SIG-M5 (cell line): ENCODE measurements around the gene LSM4.

Source experiments
- DNase-seq: peaks from one replicate; lab custom pipeline; 2025; lab: John Stamatoyannopoulos, UW

Gene LSM4

DNA sequence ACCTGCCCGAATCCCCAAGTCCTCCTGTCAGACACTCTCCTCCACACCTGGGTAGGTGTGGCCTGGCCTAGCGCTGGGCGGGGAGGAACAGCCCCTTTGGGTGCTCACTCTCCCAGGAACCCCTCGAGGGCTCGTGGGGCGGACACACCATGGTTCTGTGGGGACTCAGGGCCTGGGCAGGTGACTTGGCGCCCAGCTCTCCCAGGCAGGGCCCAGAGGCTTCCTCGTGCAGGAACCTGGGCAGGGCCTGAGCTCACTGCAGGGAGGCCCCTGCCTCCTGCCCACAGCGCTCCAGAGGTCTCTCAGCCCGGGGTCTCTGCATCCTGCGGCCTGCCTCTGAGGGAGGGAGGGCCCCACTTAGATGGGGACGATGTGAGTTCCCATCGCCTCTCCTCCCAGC lies 11.9 kb downstream of the LSM4 start:
- DNase-seq = no peak

DNA sequence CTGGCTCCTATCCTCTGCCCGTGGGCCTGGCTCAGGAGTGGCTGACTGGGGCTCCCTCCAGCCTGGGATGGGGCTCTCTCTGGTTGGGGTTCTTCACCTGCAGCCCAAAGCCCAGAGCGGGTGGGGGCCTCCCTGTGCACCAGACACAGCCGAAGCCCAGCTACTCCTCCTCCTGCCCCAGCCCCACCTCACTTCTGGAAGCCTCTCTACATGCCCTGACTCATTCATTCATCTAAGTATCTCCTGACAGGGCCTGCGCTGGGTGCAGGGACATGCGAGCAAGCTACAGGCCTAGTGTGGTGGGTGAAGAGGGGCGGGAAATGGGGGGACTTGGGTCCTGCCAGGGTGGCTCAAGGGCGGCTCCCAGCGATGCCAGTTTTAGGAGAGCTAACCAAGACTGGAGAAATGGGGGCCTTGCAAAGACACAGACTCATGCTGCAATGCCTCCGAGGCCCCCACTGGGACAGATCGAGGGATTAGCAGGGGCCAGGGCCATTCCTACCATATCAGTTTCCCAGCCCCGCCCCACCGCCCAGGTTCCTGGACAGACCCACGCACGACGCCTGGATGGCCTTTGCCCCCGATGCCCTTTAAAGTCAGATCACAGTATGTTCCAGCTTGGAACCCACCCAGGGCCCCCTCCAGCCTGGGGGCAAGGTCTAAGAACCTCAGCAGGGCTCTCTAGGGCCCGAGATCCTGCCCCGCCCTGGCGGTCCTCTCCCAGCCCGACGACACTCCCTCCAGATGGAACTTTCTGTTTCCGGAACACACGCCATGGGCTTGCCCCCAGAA lies 12.6 kb downstream of the LSM4 start:
- DNase-seq = no peak

DNA sequence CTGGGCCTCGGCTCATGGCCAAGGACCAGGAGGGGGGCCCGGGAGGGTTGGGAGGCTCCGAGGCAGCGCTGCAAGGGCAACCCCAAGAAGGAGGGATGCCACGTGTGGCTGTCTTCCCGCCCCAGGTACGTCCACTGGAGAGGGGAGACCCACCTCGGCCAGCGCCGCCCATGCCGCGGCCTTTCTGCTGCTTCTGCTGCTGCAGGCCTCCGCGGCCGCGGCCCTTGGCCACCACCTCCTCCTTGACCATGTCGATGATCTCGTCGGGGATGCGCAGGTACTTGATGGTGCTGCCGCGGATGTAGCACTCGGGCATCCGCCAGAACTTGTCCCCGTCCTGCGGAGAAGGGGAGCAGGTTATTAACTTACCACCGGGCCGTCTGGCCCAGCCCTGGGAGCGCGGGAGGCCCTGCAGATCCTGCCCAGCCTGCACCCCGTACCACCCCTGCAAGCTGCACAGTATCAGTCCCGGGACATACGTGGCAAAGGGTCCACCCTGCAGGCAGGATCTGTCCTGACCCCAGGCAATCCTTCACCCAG lies 13.3 kb downstream of the LSM4 start:
- no peak for DNase-seq

DNA sequence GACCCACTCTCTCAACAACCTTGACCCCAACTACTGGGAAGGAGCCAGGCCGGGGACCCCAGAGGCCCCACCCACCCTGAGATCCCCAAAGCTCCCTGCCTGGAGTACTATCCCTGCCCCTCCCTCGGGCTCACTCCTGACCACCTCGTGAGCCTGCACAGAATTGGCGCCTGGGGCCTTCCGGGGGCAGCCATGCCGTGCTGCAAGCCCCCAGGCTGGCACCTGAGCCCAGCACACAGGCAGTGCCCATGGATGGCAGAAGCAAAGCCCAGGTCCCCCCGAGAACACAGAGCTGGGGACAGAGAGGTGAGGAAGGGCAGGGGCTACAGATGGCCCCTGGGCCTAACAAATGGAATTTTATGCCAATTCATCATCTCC lies 13.9 kb downstream of the LSM4 start:
- DNase-seq = no peak

DNA sequence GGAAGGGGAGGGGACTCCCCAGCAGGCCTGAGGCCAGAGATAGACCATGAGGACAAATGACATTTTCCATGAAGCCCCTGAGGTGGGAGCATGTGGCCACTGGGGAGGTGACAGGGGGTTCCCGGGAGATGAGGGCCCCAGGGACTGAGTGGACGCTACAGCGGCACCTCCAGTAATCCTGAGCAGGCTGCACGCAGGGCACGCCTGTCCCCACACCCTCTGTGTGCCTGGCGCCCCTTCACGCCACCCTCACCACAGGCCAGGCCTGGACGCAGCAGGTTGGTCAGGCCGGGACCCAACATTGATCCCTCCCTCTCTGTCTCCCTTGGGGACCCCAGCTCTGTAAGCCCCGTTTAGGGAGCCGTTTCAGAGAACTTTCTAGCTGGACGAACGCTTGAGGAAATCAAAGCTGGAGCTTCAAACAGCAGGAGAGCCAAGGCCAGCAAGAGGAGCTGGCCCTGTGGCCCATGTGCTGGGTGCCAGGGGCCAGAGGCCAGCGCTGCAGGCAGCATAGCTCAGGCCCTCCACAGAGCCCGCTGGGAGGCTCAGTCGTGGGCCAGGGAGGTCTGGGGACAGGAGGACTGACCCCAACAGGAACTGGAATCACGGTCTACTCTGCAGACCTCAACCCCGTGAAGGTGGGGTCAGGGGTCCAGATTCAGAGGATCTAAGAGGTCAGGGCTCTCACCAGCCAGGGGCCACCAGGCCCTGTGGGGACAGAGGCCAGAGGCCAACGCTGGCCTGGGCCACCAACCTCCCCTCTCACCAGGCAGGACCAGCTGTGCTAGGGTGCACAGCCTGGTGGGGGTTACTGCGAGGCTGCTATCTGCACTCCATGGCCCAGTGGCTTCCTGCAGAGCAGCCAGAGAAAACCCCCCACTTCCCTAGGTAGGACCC lies 14.6 kb downstream of the LSM4 start:
- DNase-seq = no peak

DNA sequence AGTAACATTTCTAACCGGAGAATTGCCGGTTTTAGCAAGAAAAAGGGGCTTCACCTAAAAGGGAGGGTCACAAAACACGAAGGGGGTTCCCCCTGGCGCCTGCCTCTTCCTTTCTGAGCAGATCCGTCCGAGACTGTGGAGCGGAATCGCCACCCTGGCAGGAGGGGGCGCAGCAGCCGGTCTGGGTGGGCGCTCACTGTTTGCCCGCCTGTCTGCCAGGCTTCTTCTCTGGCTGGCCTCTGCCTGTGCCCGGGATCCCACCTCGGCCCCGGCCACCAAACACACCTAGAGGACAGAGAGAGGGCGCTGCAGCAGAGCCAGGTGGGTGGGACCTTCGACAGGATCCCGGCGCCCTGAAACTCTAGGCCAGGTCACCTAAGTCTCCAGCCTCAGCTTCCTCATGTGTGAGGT lies 15.6 kb downstream of the LSM4 start:
- DNase-seq = no peak

DNA sequence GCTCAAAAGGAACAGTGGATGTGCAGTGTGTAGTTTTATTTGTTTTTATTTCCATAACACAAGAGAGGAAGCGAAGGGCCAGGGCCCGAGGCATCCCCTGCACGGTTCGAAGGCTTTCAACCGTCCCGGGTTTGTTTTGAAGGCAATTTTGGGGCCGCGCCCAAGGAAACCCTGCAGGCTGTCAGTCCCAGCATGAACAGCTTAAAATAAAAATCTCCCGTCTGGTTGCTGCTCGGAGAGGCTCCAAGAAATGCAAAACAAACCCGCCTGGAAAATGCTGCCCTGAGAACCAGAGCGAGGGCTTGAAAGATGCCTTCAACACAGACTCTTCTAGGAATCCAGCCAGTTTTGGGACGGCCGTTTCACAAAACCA lies 16.0 kb downstream of the LSM4 start:
- DNase-seq = no peak

DNA sequence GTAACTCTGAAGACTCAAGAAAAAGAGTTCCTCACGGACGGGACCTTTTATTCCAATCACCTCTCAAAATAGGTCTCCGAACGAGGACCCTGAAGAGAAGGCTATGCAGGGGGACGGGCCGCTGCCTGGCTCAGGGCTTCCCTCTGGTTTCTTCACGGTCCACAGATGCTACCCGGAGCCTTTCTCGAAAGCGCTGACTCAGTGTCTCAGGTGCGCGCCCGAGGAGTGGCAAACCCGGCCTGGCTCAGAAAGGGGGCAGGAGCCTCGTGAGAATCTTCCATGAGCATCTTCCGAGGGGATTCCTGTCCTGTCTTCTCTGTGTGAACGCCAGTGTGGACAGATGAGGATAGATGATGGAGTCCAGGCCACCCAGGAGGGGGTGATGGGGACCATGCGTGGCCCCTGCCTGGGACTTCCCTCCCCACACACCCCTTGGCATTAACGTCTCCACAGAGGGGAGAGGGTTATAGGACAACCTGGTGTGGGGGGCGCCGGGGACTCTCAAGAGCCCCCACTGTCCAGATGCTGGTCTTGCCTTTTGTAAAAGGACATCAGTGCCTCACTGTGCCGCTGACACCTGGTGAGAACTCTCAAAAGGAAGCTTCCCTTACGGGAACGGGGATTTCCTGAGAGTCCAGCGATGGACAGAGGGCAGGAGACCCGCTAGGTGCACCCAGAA lies 16.5 kb downstream of the LSM4 start:
- no peak for DNase-seq

DNA sequence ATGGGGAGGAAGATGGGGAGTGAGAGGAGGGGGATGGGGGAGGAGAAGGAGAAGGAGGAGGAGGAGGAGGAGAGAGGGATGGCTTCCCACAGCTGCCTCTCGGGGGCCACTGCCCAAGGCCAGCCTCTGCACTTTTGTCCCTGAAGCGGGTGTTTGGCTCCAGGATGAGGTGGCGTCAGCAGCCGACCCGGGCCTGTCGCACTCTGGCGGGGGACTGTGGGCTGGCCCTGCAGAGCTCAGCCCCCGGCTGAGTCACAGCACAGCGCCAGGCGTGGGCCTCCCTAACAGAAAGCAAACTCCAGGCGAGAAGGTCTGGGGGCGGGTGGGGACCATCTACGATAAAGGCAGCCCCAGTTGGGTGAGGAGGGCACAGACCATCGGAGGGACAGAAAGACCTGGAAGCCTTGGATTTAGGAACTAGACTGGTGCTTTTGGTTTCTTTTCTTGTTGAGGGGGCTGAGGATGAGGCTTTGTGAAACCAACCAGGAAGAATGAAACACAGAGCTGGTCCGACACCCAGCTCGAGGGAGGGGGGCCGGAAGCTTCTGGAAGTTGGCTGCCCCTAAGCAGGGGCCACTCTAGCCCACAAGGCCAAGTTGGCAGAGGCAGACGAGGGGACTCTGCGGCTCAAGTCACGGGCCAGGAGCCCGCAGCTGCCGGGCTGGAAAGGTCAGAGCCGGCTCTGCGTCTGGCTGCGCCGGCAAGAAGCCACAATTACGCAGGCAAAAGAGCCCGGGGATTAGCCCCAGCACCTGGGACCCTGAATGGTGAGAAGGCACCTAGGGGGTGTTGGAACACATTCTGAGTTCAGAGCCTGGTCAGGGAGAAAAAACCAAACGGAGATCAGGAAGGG lies 18.2 kb downstream of the LSM4 start:
- no peak for DNase-seq

DNA sequence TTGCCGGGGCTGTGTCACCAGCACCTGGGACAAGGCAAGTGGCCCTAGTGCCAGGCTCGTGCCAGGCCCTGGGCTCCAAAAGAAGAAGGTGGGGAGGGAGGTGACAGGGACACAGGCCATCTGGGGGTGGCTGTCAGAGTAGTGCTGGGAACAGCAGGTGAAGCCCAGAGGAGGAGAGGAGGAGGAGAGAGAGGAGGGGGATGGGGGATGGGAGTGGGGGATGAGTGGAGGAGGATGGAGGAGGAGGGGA lies 18.7 kb downstream of the LSM4 start:
- no peak for DNase-seq

DNA sequence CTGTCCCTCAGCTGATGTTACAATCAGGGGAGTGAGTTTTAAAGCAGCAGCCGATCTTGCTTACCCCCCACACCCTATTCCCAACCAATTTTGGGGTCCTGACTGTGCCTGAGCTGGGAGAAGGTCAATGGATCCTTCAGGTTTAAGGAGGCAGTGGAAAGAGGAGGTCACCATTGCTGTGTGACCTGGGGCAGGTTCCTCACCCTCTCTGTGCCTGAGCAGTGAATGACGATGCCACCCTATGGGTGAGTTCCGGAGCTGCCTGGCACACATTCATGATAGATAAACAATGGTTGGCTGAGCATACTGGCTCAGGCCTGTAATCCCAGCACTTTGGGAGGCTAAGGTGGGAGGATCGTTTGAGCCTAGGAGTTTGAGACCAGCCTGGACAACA lies 21.2 kb downstream of the LSM4 start:
- DNase-seq = no peak

DNA sequence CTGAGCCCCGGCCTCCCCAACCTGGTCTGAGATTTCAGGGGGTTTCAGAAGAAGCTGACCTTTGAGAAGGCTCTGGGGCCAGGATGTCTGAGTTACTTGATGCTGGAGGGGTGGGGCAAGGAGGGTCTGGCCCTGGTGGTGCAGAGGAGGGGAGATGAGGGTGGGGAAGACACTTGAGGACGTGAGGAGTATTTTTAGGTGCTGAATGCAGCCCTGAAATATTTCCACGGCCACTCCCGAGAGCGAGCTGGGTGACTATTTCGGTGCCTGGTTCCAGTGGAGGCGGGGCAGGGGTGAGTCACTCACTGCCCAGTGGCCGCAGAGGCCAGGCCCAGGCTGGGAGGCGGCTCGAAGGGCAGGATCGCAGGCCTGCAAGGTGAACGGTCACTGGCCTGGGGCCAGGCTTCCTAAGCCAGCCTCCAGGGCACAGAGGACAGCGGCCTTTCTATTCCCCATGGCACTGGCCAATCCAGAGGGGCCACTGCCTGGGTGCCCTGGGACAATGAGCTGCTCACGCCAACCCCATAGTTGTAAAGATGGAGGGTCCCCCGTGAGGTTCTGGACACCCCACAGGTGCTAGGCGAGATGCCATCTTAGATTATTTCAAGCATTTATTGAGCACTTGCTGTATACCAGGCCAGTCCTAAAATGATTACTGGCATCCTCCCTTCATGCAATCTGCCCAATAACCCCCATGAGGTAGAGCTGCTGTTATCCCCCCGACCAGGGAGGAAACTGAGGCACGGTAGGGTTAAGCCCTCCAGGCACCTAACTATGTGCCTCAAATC lies 21.8 kb downstream of the LSM4 start:
- DNase-seq = no peak

DNA sequence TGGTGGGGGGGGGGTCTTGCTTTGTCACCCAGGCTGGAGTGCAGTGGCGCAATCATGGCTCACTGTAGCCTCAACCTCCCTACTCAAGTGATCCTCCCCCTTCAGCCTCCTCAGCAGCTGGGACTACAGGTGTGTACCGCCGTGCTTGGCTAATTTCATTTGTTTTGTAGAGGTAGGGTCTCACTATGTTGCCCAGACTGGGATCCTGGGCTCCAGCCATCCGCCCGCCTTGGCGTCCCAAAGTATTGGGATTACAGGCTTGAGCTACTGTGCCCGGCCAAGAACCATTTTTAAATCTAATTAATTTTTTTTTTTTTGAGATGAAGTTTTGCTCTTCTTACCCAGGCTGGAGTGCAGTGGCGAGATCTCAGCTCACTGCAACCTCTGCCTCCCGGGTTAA lies 23.2 kb downstream of the LSM4 start:
- DNase-seq = no peak

DNA sequence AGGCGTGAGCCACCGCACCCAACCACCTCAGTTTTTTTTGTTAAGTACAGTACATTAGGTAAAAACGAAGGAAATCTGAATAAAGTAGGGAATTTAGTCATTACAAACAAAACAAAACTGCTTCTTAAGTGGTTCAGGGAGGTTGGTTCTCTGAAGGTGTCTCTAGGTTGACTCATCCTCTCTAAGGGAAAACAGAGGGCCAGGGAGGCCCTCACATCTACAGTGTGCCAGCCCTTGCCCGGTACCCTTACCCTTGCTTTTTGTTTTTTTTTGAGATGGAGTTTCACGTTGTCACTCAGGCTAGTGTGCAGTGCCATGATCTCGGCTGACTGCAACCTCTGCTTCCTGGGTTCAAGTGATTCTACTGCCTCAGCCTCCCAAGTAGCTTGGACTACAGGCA lies 24.3 kb downstream of the LSM4 start:
- no peak for DNase-seq

DNA sequence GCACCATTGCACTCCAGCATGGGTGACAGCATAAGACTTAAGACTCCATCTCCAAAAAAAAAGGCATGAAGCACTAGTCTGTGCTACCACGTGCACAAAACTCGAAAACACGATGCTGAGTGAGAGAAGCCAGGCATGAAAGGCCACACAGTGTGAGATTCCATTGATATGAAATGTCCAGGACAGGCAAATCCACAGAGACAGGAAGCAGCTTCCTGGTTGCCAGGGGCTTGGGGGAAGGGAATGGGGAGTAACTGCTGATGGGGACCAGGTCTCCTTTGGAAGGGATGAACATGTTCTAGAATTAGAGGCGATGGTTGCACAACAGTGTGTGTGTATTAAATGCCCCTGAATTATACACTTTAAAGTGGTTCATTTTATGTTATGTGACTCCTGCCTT lies 25.6 kb downstream of the LSM4 start:
- DNase-seq = no peak

DNA sequence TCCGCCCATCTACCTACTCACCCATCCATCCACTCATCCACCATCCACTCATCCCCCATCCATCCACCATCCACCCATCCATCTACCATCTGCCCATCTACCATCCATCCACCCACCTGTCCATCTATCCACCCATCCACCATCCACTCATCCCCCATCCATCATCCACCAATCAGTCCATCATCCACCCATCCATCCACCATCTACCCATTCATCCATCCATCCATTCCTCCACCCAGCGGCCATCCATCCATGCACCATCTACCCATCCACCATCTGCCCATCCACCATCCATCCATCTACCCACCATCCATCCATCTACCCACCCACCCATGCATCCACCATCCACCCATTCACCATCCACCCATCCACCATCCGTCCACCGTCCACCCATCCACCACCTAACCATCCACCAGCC lies 27.8 kb downstream of the LSM4 start:
- DNase-seq = no peak

DNA sequence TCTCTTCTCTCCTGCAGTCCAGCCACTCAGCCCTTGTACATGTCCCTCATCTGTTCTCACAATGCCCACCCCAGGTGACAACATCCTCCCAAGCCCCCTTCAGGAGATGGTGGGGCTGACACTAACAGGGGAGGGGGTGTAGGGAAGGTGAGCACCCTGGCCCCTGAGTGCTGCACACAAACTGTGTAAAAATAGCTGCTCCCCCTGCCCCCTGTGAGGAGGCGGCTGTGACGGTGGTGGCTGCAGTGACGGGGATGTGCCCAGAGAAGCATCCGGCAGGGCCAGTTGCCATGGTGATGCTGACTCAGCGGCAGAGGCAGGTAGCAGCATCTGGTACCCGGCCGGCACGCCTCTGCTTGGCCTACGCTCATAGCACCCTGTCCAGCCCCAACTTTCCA lies 28.4 kb downstream of the LSM4 start:
- no peak for DNase-seq

DNA sequence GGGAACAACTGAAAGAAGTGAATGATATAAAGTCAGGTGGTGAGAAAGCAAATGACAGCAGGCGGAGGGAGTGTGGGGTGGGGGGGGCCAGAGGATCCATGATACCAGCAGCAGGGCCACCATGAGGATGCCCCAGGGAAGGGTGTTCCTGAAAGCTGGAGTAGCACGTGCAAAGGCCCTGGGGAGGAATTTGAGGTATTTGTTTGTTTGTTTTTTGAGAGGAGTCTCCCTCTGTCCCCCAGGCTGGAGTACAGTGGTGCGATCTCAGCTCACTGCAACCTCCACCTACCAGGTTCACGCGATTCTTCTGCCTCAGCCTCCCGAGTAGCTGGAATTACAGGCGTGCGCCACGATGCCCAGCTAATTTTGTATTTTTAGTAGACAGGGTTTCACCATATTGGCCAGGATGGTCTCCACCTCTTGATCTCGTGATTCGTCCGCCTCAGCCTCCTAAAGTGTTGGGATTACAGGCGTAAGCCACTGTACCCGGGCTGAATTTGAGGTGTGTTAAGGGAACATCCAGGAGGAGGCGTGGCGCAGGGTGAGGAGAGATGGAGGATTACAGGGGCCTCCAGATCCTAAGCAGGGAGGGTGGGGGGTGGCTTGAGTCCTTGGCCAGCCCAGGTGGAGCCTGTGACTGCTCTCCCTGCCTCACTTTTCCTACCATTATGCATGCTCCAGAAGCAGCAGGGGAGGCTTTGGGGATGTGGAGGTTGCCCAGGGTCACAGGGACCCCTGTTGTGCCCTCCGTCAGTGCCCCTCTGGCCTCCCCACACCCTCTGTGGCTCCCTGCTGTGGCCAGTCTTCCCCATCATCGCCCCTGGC lies 29.0 kb downstream of the LSM4 start:
- no peak for DNase-seq

DNA sequence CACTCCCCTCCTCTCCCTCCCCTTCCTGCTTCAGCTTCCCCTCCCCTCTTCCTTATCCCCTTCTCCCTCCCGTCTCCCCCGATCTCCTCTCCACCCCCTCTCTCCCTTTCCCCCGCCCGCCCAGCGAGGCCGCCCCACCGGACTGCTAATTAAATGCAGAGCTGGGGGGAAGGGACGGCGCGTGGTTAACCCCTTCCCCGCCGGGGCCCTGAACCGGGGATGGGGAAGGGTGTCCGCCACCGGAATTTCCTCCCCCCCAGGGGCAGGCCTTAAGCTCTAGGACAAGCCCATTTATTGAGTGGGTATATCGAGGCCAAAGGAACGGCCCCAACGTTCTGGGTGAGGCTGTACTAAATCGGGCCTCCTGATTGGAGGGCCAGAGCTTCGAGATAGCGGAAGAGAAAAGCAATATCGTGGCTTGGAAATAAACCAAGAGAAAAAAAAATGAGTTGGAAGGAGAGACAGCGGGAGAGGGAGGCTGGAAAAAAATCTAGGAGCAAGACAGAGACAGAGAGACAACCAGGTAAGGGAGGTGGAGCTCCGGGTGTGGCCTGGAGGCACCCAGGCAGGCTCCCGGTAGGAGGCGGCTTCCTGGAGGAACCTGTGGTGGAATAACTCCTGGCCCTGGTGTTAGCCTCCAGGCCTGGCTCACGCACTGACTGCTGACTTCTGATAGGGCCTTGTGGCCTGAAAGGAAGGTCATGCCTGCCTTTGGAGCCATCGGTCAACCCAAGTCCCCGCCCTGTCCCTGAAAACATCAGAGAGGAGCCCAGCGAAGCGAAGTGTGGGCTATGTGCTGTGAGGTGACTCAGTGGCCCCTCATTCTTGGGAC lies 29.9 kb downstream of the LSM4 start:
- DNase-seq = no peak

DNA sequence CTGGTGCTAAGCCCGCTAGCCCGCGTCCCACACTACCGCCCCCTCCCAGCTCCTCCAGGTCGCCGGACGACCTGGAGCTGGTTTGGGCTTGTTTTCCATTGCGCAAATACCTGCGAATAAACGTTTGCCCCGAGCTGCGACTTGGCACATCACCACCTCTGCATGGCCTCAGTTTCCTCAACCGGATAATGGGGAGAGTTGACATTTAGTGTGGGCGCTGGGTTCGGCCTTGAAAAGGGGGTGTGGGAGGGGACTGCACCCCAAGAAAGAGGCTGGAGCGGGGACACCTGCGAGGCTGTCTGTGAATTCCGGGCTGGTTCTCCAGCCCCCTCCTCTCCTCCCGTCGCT lies 30.4 kb downstream of the LSM4 start:
- no peak for DNase-seq
